Ovary (tissue), 9 donors: ENCODE data around the gene SOHLH1. TPM values are rescaled to one million over a fixed set of nuclear protein-coding genes. Genes with fewer than 3 reads are reported as not detected.

Experiments used
- DNase-seq, 5 donors: peaks; one replicate each; pipeline ENCODE4 v3.0.0-alpha.2; 2019 to 2020
- H3K27ac ChIP-seq, 2 donors: fragments of 200-600 bp; one replicate each; pipeline versions ENCODE4 v1.5.1 to v1.8.0; 2019 to 2022
- H3K27me3 ChIP-seq: fragments of 200-600 bp; one replicate; pipeline ENCODE4 v1.8.0; 2022
- H3K36me3 ChIP-seq: fragments of 200-600 bp; sonication (generic); one replicate; pipeline ENCODE4 v1.5.1; 2019
- H3K4me1 ChIP-seq: one replicate; pipeline ENCODE4 v1.8.1; 2013; ENCODE audit warnings: mild to moderate bottlenecking, moderate library complexity; ENCODE audit not compliant: insufficient read depth
- H3K4me3 ChIP-seq: fragments of 200-600 bp; sonication (generic); one replicate; pipeline ENCODE4 v1.5.1; 2017
- H3K9me3 ChIP-seq, 2 donors: fragments of 200-600 bp in 1 of 2; sonication (generic) in 1 of 2; one replicate each; pipeline versions ENCODE4 v1.5.1 to v1.8.1; 2013 to 2019; ENCODE audit warnings: mild to moderate bottlenecking in 1 of 2, moderate library complexity in 1 of 2
- EP300 ChIP-seq: sonication (generic); formaldehyde crosslinking; IDR thresholded peaks from one replicate; pipeline ENCODE4 v1.6.1; 2017; ENCODE audit warnings: antibody characterized with exemption
- POLR2A ChIP-seq: fragments of 450-650 bp; IDR thresholded peaks from one replicate; pipeline ENCODE4 v1.6.1; 2017; ENCODE audit warnings: antibody characterized with exemption, mild to moderate bottlenecking, moderate library complexity
- WGBS, 3 donors: extraction: QIAGEN DNeasy Blood & Tissue Kit in 1 of 3; methylation state at CpG; one replicate each; pipeline versions ENCODE4 v1.1.5 to v1.1.7; 2013 to 2017; 5-methylcytosine and 5-hydroxymethylcytosine counted together
- intact Hi-C, 4 donors: fragments of 100-400 bp; cut with DNase I; formaldehyde crosslinking; loops; one replicate each; pipeline versions ENCODE4 v1.11.0 to v1.15.1; 2022 to 2023
- polyA plus RNA-seq, 2 donors: library from polyadenylated mRNA; stranded (reverse); fragments of 200-250 nt in 1 of 2; fragments of 350-450 nt in 1 of 2; fragmentation: Illumina TruSeq in 1 of 2; extraction: RNeasy Lipid Tissue Mini Kit (QIAGEN cat#74804) in 1 of 2; gene quantifications; one replicate each; pipeline ENCODE4 v1.2.3, GENCODE V29; 2013 to 2014
- total RNA-seq, 7 donors: library from RNA; depleted of rRNA in 2 of 7; stranded (reverse); fragments of >200 nt in 2 of 7; fragmentation: NEBNext Ultra II Directional in 3 of 7; extraction: Animal tissue kit (Norgen Biotek cat#: 25700) in 3 of 7; gene quantifications; one replicate each; pipeline versions ENCODE4 v1.1.0 to v1.2.4, GENCODE V29; 2016 to 2023
- TF ChIP-seq, protein P1 (sequence below), 3 donors: fragments of 450-650 bp in 2 of 3; fragments of 200-600 bp in 1 of 3; IDR thresholded peaks; one replicate each; pipeline versions ENCODE4 v1.5.1 to v1.8.0; 2016 to 2022; ENCODE audit warnings: antibody characterized with exemption in 3 of 3, mild to moderate bottlenecking in 1 of 3
- donor health status: DM: no; HTN: no; CAD: no; lungs with moderate emphysema.
- donor health status: DM: no; HTN: no; CAD: no.
- donor health status: Bipolar disorder and iron deficiency.
- donor health status: DM: yes; HTN: yes; CAD: no.
- donor health status: DM: no; HTN: no; CAD: no.
- donor health status: DM: yes; HTN: yes; CAD: no.

Gene SOHLH1
- total and polyA plus RNA-seq, 9 donors, result 0.17 to 0.36 TPM; not detected in 7

- Histone ChIP-seq H3K27ac (peak overlapping the region in 1 of 2 donors; percentile 1), H3K9me3 (no peaks in the 10 kb centered on the region), H3K4me3 (no peak overlapping the region), H3K36me3 (no peaks in the 10 kb centered on the region), H3K27me3 (no peaks in the 10 kb centered on the region), H3K4me1 (peaks cover 23% of the 10 kb centered on the region)
- 0 to 5% (median 1%) methylated on average over 22 to 103 of the region's 103 CpGs for WGBS, 3 donors
- TF ChIP-seq POLR2A, result no peak
- intact Hi-C loops, result no loop called here
- DNase-seq, result peak in 3 of 5 donors; percentile 43 to 64 (median 59)
Observed at GRCh38 chr9:135714242-135715055, 15.2 kb upstream of the SOHLH1 start.

- Histone ChIP-seq H3K27me3 (no peaks in the 10 kb centered on the region), H3K9me3 (no peaks in the 10 kb centered on the region), H3K4me3 (no peak overlapping the region), H3K4me1 (peaks cover 23% of the 10 kb centered on the region), H3K27ac (peak overlapping the region in 1 of 2 donors; percentile 56), H3K36me3 (no peaks in the 10 kb centered on the region)
- TF ChIP-seq, protein P1, sequence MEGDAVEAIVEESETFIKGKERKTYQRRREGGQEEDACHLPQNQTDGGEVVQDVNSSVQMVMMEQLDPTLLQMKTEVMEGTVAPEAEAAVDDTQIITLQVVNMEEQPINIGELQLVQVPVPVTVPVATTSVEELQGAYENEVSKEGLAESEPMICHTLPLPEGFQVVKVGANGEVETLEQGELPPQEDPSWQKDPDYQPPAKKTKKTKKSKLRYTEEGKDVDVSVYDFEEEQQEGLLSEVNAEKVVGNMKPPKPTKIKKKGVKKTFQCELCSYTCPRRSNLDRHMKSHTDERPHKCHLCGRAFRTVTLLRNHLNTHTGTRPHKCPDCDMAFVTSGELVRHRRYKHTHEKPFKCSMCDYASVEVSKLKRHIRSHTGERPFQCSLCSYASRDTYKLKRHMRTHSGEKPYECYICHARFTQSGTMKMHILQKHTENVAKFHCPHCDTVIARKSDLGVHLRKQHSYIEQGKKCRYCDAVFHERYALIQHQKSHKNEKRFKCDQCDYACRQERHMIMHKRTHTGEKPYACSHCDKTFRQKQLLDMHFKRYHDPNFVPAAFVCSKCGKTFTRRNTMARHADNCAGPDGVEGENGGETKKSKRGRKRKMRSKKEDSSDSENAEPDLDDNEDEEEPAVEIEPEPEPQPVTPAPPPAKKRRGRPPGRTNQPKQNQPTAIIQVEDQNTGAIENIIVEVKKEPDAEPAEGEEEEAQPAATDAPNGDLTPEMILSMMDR (IDR thresholded peaks at IDR 0.05), result no peak
- WGBS, 3 donors, result 6 to 18% (median 11%) methylated on average over 14 to 16 of the region's 16 CpGs
- intact Hi-C loops, result no loop called here
- DNase-seq, result peak; percentile 74 to 91 (median 84)
Observed at GRCh38 chr9:135712613-135713295, 13.5 kb upstream of the SOHLH1 start.

- no peaks in the 10 kb centered on the region for H3K36me3 ChIP-seq
- peak overlapping the region in 1 of 2 donors; percentile 56 for H3K27ac ChIP-seq
- H3K4me1 ChIP-seq, result peaks cover 31% of the 10 kb centered on the region
- intact Hi-C loops, result no loop called here
- DNase-seq, result no peak
- TF ChIP-seq, protein P1 (IDR thresholded peaks at IDR 0.05), result no peak
- TF ChIP-seq EP300, result no peak
- H3K4me3 ChIP-seq, result no peak overlapping the region
- no peaks in the 10 kb centered on the region for H3K27me3 ChIP-seq
- no peaks in the 10 kb centered on the region for H3K9me3 ChIP-seq
- WGBS, 3 donors, result 76 to 87% (median 79%) methylated on average over 10 of the region's 10 CpGs
Observed at GRCh38 chr9:135711881-135712280, 12.6 kb upstream of the SOHLH1 start.

GRCh38 chr9:135711391-135711790 is 12.1 kb upstream of the SOHLH1 start:
- TF ChIP-seq EP300 (no peak), POLR2A (no peak)
- TF ChIP-seq, protein P1 (IDR thresholded peaks at IDR 0.05), result no peak
- Histone ChIP-seq H3K4me3 (no peak overlapping the region), H3K36me3 (no peaks in the 10 kb centered on the region), H3K27ac (no peak overlapping the region), H3K4me1 (peaks cover 31% of the 10 kb centered on the region), H3K27me3 (no peaks in the 10 kb centered on the region), H3K9me3 (no peaks in the 10 kb centered on the region)
- 83 to 91% (median 84%) methylated on average over 12 of the region's 12 CpGs for WGBS, 3 donors
- intact Hi-C loops, result no loop called here
- no peak for DNase-seq

DNA sequence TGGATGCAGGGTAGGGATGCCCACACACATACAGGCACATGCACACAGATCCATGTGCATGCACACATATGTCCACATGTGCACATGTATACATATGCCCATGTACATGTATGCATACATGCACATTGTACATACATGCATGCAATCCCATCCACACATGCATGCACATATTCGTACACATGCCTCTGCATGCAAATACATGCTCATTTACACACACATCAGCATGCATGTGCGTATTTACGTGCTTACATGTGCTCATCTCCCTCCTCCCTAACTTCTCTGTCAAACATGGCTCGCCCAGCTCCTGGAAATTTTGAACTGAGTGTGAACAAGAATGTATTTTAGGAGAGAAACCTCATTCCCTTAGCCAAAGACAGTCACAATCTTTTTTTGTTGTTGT is 8.9 kb upstream of the SOHLH1 start:
- TF ChIP-seq, protein P1 (IDR thresholded peaks at IDR 0.05), result no peak
- TF ChIP-seq EP300 (no peak), POLR2A (no peak)
- H3K9me3 ChIP-seq, result no peaks in the 10 kb centered on the region
- intact Hi-C loops, result loop anchor here in 3 of 4 donors (10.0 kb wide), 3 partner anchors 103 to 417 kb away; partner anchors contain the start of gene UBAC1 (in 1 of the 3)
- no peak overlapping the region for H3K4me3 ChIP-seq
- H3K27ac ChIP-seq, result no peak overlapping the region
- H3K27me3 ChIP-seq, result no peaks in the 10 kb centered on the region
- H3K4me1 ChIP-seq, result peaks cover 29% of the 10 kb centered on the region
- WGBS, 3 donors, result 84 to 89% (median 85%) methylated on average over 4 of the region's 4 CpGs
- no peaks in the 10 kb centered on the region for H3K36me3 ChIP-seq
- DNase-seq, result no peak
